PC-9 (cell line): ENCODE results near the gene SMIM1. TPM values are rescaled to one million over a fixed set of nuclear protein-coding genes. Genes with fewer than 3 reads are reported as not detected.

Experiments
- BruUV-seq: library from RNA; stranded (reverse); fragments of 400-500 nt; replicated peaks from 2 replicates; lab custom pipeline; 2021; lab: Mats Ljungman, UMichigan
- CTCF ChIA-PET: fragments of 300-600 bp; sonication (Branson Sonifier 250); formaldehyde crosslinking; loops from one replicate; lab custom pipeline; 2022; ENCODE audit warnings: antibody characterized with exemption; lab: Charles Lee
- POLR2A ChIA-PET: fragments of 300-600 bp; sonication (Branson Sonifier 250); formaldehyde crosslinking; loops from one replicate; lab custom pipeline; 2022; ENCODE audit warnings: antibody characterized with exemption; ENCODE audit not compliant: unreplicated experiment; lab: Charles Lee
- DNase-seq, 2 experiments: peaks; one replicate each; pipeline versions ENCODE4 v3.0.0 to v3.0.0-alpha.2; 2015 to 2022; ENCODE audit warnings: mixed read lengths in 1 of 2
- H2AFZ ChIP-seq: fragments of 200-600 bp; sonication (generic); 2 replicates; pipeline ENCODE4 v1.8.1; 2017; ENCODE audit warnings: antibody characterized with exemption
- H3F3A ChIP-seq: fragments of 200-600 bp; sonication (generic); 2 replicates; pipeline ENCODE4 v1.8.1; 2017; ENCODE audit warnings: antibody characterized with exemption, mild to moderate bottlenecking, low read depth; ENCODE audit not compliant: insufficient read depth
- H3K27ac ChIP-seq: fragments of 200-600 bp; sonication (generic); 2 replicates; pipeline ENCODE4 v1.6.1; 2016; ENCODE audit warnings: mixed run types
- H3K27me3 ChIP-seq: fragments of 200-600 bp; sonication (generic); 2 replicates; pipeline ENCODE4 v1.6.1; 2016; ENCODE audit warnings: low read depth, mixed run types; ENCODE audit not compliant: insufficient read depth
- H3K36me3 ChIP-seq: fragments of 200-600 bp; sonication (generic); 2 replicates; pipeline ENCODE4 v1.6.1; 2016; ENCODE audit warnings: low read depth, mixed run types
- H3K4me1 ChIP-seq: fragments of 200-600 bp; sonication (generic); replicated peaks from 2 replicates; pipeline ENCODE4 v1.6.1; 2016; ENCODE audit warnings: mixed run types; ENCODE audit not compliant: insufficient read depth
- H3K4me2 ChIP-seq: fragments of 200-600 bp; sonication (generic); 2 replicates; pipeline ENCODE4 v1.6.1; 2017; ENCODE audit warnings: mixed run types
- H3K4me3 ChIP-seq: fragments of 200-600 bp; sonication (generic); 2 replicates; pipeline ENCODE4 v1.6.1; 2016; ENCODE audit warnings: mixed run types
- H3K79me2 ChIP-seq: fragments of 200-600 bp; sonication (generic); 2 replicates; pipeline ENCODE4 v1.6.1; 2017; ENCODE audit warnings: low read depth, mixed run types
- H3K9me2 ChIP-seq: fragments of 200-600 bp; sonication (generic); 2 replicates; pipeline ENCODE4 v1.8.1; 2017; ENCODE audit warnings: mild to moderate bottlenecking; ENCODE audit not compliant: insufficient read depth
- H3K9me3 ChIP-seq: fragments of 200-600 bp; sonication (generic); 2 replicates; pipeline ENCODE4 v1.8.1; 2016; ENCODE audit warnings: low read depth; ENCODE audit not compliant: insufficient read depth
- H4K20me1 ChIP-seq: fragments of 200-600 bp; sonication (generic); 2 replicates; pipeline ENCODE4 v1.8.1; 2017; ENCODE audit not compliant: insufficient read depth
- EZH2 ChIP-seq: fragments of 200-600 bp; sonication (generic); IDR thresholded peaks from 2 replicates; pipeline ENCODE4 v1.8.0; 2017; ENCODE audit warnings: antibody characterized with exemption, low read depth
- intact Hi-C: fragments of 100-400 bp; cut with micrococcal nuclease; formaldehyde crosslinking; loops from one replicate; pipeline ENCODE4 v1.10.0; 2022; ENCODE audit not compliant: unreplicated experiment
- total RNA-seq: library from RNA; stranded (reverse); gene quantifications from 2 replicates; pipeline ENCODE4 v1.2.3, GENCODE V29; 2021
- TF ChIP-seq, protein P1 (sequence below): fragments of 200-600 bp; sonication (generic); conservative IDR thresholded peaks from 2 replicates; pipeline ENCODE4 v1.6.1; 2017; ENCODE audit warnings: mixed run types, antibody characterized with exemption, mild to moderate bottlenecking, moderate library complexity

Gene SMIM1
- total RNA-seq, 1 experiment from 2014 or later, result 5.9 TPM

DNA sequence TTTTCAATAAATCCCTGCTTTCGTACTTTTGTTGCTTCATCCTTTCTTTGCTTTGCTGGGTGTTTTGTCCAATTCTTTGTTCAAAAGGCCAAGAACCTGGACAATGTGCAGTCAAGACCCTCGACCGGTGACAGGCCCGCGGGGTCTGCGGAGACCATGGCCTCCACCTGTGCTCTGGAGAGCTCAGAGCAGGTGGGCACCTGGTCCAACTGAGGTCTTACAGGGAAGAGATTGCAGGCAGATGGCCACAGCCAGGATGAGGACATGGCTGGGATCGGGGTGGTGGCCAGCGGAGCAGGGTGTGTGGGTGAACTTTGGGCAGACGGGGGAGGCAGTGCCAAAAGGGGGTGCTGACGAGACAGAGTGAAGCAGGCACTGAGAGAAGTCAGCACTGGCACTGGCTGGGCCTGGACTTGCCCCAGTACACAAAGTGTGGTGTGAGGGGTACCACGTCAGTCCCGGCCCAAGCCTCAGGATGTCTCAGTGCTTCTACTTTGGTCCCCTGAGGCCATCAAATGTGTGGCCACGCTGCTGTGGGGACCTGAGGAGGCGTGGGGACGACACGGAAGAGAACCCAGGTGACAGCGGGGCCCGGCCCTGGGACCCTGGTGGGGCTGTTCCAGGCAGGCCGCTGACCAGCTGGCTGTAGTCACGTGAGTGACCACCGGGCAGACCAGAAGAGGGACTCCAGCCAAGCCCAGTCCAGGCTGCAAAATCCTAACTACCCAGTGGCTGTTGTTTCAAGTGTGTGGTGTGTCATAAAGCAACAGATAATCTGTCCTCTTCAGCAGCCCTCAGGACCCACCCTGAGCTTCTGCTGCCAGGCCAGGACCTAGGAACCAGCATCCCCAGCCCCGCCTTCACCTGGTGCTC, 30.7 kb upstream of the SMIM1 start:
- no TSS peak for BruUV-seq
- no peak overlapping the region for H3K27ac ChIP-seq
- TF ChIP-seq EZH2, result no peak
- TF ChIP-seq, protein P1, sequence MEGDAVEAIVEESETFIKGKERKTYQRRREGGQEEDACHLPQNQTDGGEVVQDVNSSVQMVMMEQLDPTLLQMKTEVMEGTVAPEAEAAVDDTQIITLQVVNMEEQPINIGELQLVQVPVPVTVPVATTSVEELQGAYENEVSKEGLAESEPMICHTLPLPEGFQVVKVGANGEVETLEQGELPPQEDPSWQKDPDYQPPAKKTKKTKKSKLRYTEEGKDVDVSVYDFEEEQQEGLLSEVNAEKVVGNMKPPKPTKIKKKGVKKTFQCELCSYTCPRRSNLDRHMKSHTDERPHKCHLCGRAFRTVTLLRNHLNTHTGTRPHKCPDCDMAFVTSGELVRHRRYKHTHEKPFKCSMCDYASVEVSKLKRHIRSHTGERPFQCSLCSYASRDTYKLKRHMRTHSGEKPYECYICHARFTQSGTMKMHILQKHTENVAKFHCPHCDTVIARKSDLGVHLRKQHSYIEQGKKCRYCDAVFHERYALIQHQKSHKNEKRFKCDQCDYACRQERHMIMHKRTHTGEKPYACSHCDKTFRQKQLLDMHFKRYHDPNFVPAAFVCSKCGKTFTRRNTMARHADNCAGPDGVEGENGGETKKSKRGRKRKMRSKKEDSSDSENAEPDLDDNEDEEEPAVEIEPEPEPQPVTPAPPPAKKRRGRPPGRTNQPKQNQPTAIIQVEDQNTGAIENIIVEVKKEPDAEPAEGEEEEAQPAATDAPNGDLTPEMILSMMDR, result no peak

DNA sequence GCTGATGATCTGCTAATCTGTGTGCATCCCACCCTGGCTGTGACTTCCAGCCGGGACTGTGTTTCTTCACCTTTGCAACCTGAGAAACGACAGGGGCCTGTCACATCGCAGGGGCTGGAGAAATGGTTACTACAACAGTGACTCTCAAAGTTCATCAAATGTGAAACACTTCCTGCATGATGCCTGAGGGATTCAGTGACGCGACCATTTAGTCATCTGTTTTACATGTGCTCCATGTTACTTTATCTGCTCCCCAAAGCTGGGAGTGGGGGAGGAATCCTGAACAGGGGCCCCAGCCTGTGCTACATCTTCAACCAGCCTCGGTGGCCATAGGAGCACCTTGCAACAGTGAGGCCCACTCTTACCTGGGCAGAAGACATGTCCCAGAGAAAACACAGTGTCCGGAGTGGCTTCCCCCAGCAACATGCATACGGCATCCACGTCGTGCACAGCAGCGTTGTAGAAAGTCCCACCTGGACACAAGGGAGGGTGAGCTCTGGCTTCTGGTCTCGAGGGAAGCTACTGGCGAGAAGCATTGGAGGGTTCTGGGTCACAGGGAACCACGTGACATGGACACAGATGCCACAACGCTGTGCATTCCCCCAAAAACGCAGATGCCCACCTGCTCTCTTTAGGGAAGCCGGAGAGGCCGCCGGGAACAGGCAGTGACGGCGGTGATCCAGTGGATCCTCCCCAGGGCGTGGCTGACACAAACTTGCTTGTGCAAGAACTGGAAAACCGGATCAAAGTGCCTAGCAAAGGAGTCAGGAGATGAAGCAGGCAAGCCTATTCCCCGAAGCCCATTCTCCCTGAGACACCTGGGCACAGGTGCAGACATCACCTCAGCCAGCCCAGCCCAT, 29.9 kb upstream of the SMIM1 start:
- intact Hi-C loops, result no loop called here
- Histone ChIP-seq H3K4me3 (no peak overlapping the region), H3K36me3 (no peaks in the 10 kb centered on the region), H4K20me1 (peaks cover 4% of the 10 kb centered on the region), H2AFZ (no peak overlapping the region), H3F3A (peaks cover 10% of the 10 kb centered on the region; the same call in 1 of the 2 replicates), H3K79me2 (0 out of 2 replicates have a peak, but pooled peaks cover 3% of the 10 kb centered on the region), H3K9me2 (no peaks in the 10 kb centered on the region), H3K4me2 (no peak overlapping the region), H3K27me3 (no peaks in the 10 kb centered on the region), H3K9me3 (no peaks in the 10 kb centered on the region), H3K4me1 (peaks cover 10% of the 10 kb centered on the region), H3K27ac (no peak overlapping the region)
- BruUV-seq, result no TSS peak
- TF ChIP-seq, protein P1, result no peak
- TF ChIP-seq EZH2, result no peak
- ChIA-PET POLR2A (no interaction called here), CTCF (no interaction called here)
- DNase-seq, result no peak

More for the DNA sequence above, 30.7 kb upstream of the SMIM1 start:
- 0 out of 2 replicates have a peak, but pooled peaks cover 7% of the 10 kb centered on the region for H3K4me1 ChIP-seq
- no peak overlapping the region for H3K4me2 ChIP-seq
- no peaks in the 10 kb centered on the region for H3K9me3 ChIP-seq
- no peak for DNase-seq
- peaks cover 4% of the 10 kb centered on the region for H4K20me1 ChIP-seq
- 0 out of 2 replicates have a peak, but pooled peaks cover 3% of the 10 kb centered on the region for H3K79me2 ChIP-seq
- no peaks in the 10 kb centered on the region for H3K9me2 ChIP-seq
- intact Hi-C loops, result no loop called here
- no peaks in the 10 kb centered on the region for H3K36me3 ChIP-seq
- H2AFZ ChIP-seq, result no peak overlapping the region
- POLR2A ChIA-PET, result no interaction called here
- no peak overlapping the region for H3K4me3 ChIP-seq
- peaks cover 10% of the 10 kb centered on the region; the same call in 1 of the 2 replicates for H3F3A ChIP-seq
- CTCF ChIA-PET, result no interaction called here
- no peaks in the 10 kb centered on the region for H3K27me3 ChIP-seq

DNA sequence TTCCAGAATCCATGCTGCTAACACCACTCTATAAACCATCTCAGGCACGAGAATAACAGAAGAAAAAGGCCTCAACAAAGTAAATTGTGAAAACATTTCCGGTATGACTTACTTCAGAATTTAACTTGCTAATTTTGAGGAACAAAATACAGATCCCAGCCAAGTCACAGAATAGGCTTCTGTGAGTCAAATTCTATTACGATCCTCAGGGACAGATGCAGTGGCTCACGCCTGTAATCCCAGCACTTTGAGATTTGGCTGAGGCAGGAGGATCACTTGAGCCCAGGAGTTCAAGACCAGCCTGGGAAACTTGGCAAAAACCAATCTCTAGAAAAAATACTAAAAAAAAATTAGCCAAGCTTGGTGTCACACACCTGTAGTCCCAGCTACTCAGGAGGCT, 29.1 kb upstream of the SMIM1 start:
- Histone ChIP-seq H3K27me3 (no peaks in the 10 kb centered on the region), H2AFZ (no peak overlapping the region), H3K4me3 (no peak overlapping the region), H3K27ac (no peak overlapping the region), H3K4me2 (no peak overlapping the region), H3K4me1 (peaks cover 15% of the 10 kb centered on the region), H3F3A (peaks cover 10% of the 10 kb centered on the region; the same call in 1 of the 2 replicates), H3K79me2 (0 out of 2 replicates have a peak, but pooled peaks cover 3% of the 10 kb centered on the region), H3K9me3 (no peaks in the 10 kb centered on the region), H3K36me3 (no peaks in the 10 kb centered on the region), H4K20me1 (peaks cover 4% of the 10 kb centered on the region), H3K9me2 (no peaks in the 10 kb centered on the region)
- DNase-seq, result no peak
- no peak for TF ChIP-seq EZH2
- TF ChIP-seq, protein P1, result no peak
- ChIA-PET CTCF (no interaction called here), POLR2A (no interaction called here)
- intact Hi-C loops, result no loop called here
- BruUV-seq, result no TSS peak
